Keratinocyte (primary cell): ENCODE measurements around the gene CACNA1S. TPM values are rescaled to one million over a fixed set of nuclear protein-coding genes. Genes with fewer than 3 reads are reported as not detected.

Source experiments
- DNase-seq: peaks from one replicate; pipeline ENCODE4 v3.0.0-alpha.2; 2011; ENCODE audit warnings: low read depth, missing footprints, low spot score
- FAIRE-seq: peaks from 2 replicates; lab custom pipeline; 2011; peaks lifted over from hg19 to GRCh38; lab: Jason Lieb, UNC
- H2AFZ ChIP-seq: 2 replicates; pipeline ENCODE4 v1.6.0; 2012; ENCODE audit warnings: low read length, control low read depth, inconsistent platforms; ENCODE audit not compliant: control insufficient read depth
- H3K27ac ChIP-seq: 2 replicates; pipeline ENCODE4 v1.5.1; 2011; ENCODE audit warnings: low read length; ENCODE audit not compliant: control insufficient read depth, insufficient read depth
- H3K27me3 ChIP-seq: 3 replicates; pipeline ENCODE4 v1.6.0; 2011; ENCODE audit warnings: low read length; ENCODE audit not compliant: control insufficient read depth, insufficient read depth; ENCODE audit errors: extremely low read depth
- H3K36me3 ChIP-seq, 2 experiments: 2 replicates in 1 of 2; 3 replicates in 1 of 2; pipeline ENCODE4 v1.5.1; 2011; ENCODE audit warnings: low read length in 2 of 2, mild to moderate bottlenecking in 1 of 2; ENCODE audit not compliant: control insufficient read depth in 2 of 2, insufficient read depth in 2 of 2; ENCODE audit errors: extremely low read depth in 1 of 2
- H3K4me1 ChIP-seq: 3 replicates; pipeline ENCODE4 v1.5.1; 2011; ENCODE audit warnings: low read length; ENCODE audit not compliant: control insufficient read depth, insufficient read depth; ENCODE audit errors: extremely low read depth
- H3K4me2 ChIP-seq: 3 replicates; pipeline ENCODE4 v1.6.0; 2011; ENCODE audit warnings: low read depth, low read length; ENCODE audit not compliant: control insufficient read depth, insufficient read depth; ENCODE audit errors: extremely low read depth
- H3K4me3 ChIP-seq, 3 experiments: fragments of 200-600 bp in 1 of 3; sonication (generic) in 1 of 3; 2 replicates in 2 of 3; 3 replicates in 1 of 3; pipeline ENCODE4 v1.5.1; 2011 to 2016; ENCODE audit warnings: low read length in 3 of 3, mild to moderate bottlenecking in 3 of 3, control low read depth in 2 of 3, inconsistent platforms in 1 of 3, low read depth in 1 of 3, mixed read lengths in 1 of 3, mixed run types in 1 of 3, moderate library complexity in 1 of 3; ENCODE audit not compliant: control insufficient read depth in 2 of 3, insufficient read depth in 2 of 3; ENCODE audit errors: extremely low read depth in 1 of 3
- H3K79me2 ChIP-seq: 2 replicates; pipeline ENCODE4 v1.6.0; 2012; ENCODE audit warnings: low read length; ENCODE audit not compliant: control insufficient read depth, insufficient read depth
- H3K9ac ChIP-seq: 3 replicates; pipeline ENCODE4 v1.6.0; 2011; ENCODE audit warnings: low read length; ENCODE audit not compliant: control insufficient read depth, insufficient read depth; ENCODE audit errors: extremely low read depth
- H3K9me1 ChIP-seq: 3 replicates; pipeline ENCODE4 v1.6.0; 2011; ENCODE audit warnings: low read length; ENCODE audit not compliant: control insufficient read depth, insufficient read depth; ENCODE audit errors: extremely low read depth
- H3K9me3 ChIP-seq: 2 replicates; pipeline ENCODE4 v1.5.1; 2012; ENCODE audit warnings: low read depth, low read length; ENCODE audit not compliant: control insufficient read depth
- H4K20me1 ChIP-seq: 3 replicates; pipeline ENCODE4 v1.6.0; 2011; ENCODE audit warnings: low read length; ENCODE audit not compliant: control insufficient read depth, insufficient read depth; ENCODE audit errors: extremely low read depth
- CTCF ChIP-seq, 3 experiments: IDR thresholded peaks in 1 of 3; conservative IDR thresholded peaks in 1 of 3; optimal IDR thresholded peaks in 1 of 3; 2 replicates in 2 of 3; 3 replicates in 1 of 3; pipeline versions ENCODE3 to v1.5.1; 2011; ENCODE audit warnings: low read length in 3 of 3, mild to moderate bottlenecking in 3 of 3, moderate library complexity in 2 of 3, control low read depth in 1 of 3, inconsistent platforms in 1 of 3; ENCODE audit not compliant: insufficient read depth in 2 of 3; ENCODE audit errors: extremely low read depth in 1 of 3
- EZH2 ChIP-seq: IDR thresholded peaks from one replicate; pipeline ENCODE4 v1.6.1; 2012; ENCODE audit warnings: inconsistent platforms, mild to moderate bottlenecking, low read length, moderate library complexity
- dilution Hi-C: fragments of 300-500 bp; cut with MboI; formaldehyde crosslinking; loops from one replicate; pipeline ENCODE4 v1.7.0; 2020; ENCODE audit warnings: low sequenced_read_pairs; ENCODE audit not compliant: extremely low pct_ligation_motif_present
- polyA plus RNA-seq, 5 experiments: library from polyadenylated mRNA; depleted of rRNA in 3 of 5; stranded (reverse) in 3 of 5; stranded (forward) in 1 of 5; unstranded in 1 of 5; fragments of >200 nt; gene quantifications; 1 replicate in 1 of 5; 2 replicates in 3 of 5; 3 replicates in 1 of 5; pipeline versions ENCODE4 v1.2.1 to v1.2.3, GENCODE V29; 2011 to 2012; ENCODE audit warnings: missing spikeins in 2 of 5, low read depth in 1 of 5, low replicate concordance in 1 of 5

The CACNA1S gene
- polyA plus RNA-seq, 1 donor (not counting 4 experiments of a cell fraction or from before 2014, with no cell fraction given), result not detected

GRCh38 chr1:201096041-201096461 lies 16.2 kb downstream of the CACNA1S start:
- no peak for FAIRE-seq
- H3K4me2 ChIP-seq, result no peak overlapping the region
- H2AFZ ChIP-seq, result no peak overlapping the region
- no peaks in the 10 kb centered on the region for H4K20me1 ChIP-seq
- H3K4me3 ChIP-seq, result no peak overlapping the region
- no peaks in the 10 kb centered on the region for H3K9me3 ChIP-seq
- TF ChIP-seq EZH2 (no peak), CTCF (optimal IDR thresholded peaks at IDR 0.05 in 1 of 3, IDR thresholded peaks at IDR 0.05 in 1 of 3, conservative IDR thresholded peaks at IDR 0.05 in 1 of 3; ENCODE audit: extremely low read depth in 1 of 3, insufficient read depth in 2 of 3, low read length in 3 of 3) (no peak)
- H3K27me3 ChIP-seq, result peaks cover 28% of the 10 kb centered on the region
- H3K79me2 ChIP-seq, result no peaks in the 10 kb centered on the region
- DNase-seq, result no peak
- H3K9me1 ChIP-seq, result no peaks in the 10 kb centered on the region
- H3K27ac ChIP-seq, result no peak overlapping the region
- H3K9ac ChIP-seq, result no peak overlapping the region
- no peaks in the 10 kb centered on the region for H3K4me1 ChIP-seq
- dilution Hi-C loops, result no loop called here
- no peaks in the 10 kb centered on the region for H3K36me3 ChIP-seq

- dilution Hi-C loops, result no loop called here
Measured at GRCh38 chr1:201095581-201095980, 16.6 kb downstream of the CACNA1S start.

More at GRCh38 chr1:201095581-201095980, 16.6 kb downstream of the CACNA1S start:
- Histone ChIP-seq H3K79me2 (no peaks in the 10 kb centered on the region), H3K4me2 (no peak overlapping the region), H3K9me3 (no peaks in the 10 kb centered on the region), H2AFZ (no peak overlapping the region), H3K9ac (no peak overlapping the region), H3K27ac (no peak overlapping the region), H3K4me1 (no peaks in the 10 kb centered on the region), H4K20me1 (no peaks in the 10 kb centered on the region), H3K27me3 (peaks cover 28% of the 10 kb centered on the region), H3K4me3 (no peak overlapping the region), H3K9me1 (no peaks in the 10 kb centered on the region), H3K36me3 (no peaks in the 10 kb centered on the region)
- no peak for FAIRE-seq
- DNase-seq, result no peak
- TF ChIP-seq CTCF (optimal IDR thresholded peaks at IDR 0.05 in 1 of 3, IDR thresholded peaks at IDR 0.05 in 1 of 3, conservative IDR thresholded peaks at IDR 0.05 in 1 of 3; ENCODE audit: extremely low read depth in 1 of 3, insufficient read depth in 2 of 3, low read length in 3 of 3) (no peak), EZH2 (peak; percentile 38)
